Osteocyte (in vitro differentiated cells): ENCODE results near the gene ZFAND5. TPM values are rescaled to one million over a fixed set of nuclear protein-coding genes. Genes with fewer than 3 reads are reported as not detected.

Experiments used
- DNase-seq: peaks from one replicate; pipeline ENCODE4 v3.0.0; 2021; ENCODE audit warnings: mixed read lengths; ENCODE audit not compliant: unreplicated experiment; ENCODE audit errors: extremely low spot score
- H3K27ac Mint-ChIP-seq: one replicate; pipeline ENCODE4 v1.8.0; 2021; ENCODE audit warnings: mild to moderate bottlenecking, mixed read lengths; ENCODE audit not compliant: unreplicated experiment
- H3K27me3 Mint-ChIP-seq: one replicate; pipeline ENCODE4 v1.8.0; 2021; ENCODE audit warnings: mixed read lengths; ENCODE audit not compliant: unreplicated experiment
- H3K36me3 Mint-ChIP-seq: one replicate; pipeline ENCODE4 v1.8.0; 2021; ENCODE audit warnings: mixed read lengths; ENCODE audit not compliant: unreplicated experiment
- H3K4me1 Mint-ChIP-seq: one replicate; pipeline ENCODE4 v1.8.0; 2021; ENCODE audit warnings: mixed read lengths; ENCODE audit not compliant: unreplicated experiment
- H3K4me3 Mint-ChIP-seq: one replicate; pipeline ENCODE4 v1.8.0; 2021; ENCODE audit warnings: mild to moderate bottlenecking, moderate library complexity, mixed read lengths; ENCODE audit not compliant: unreplicated experiment
- H3K9me3 Mint-ChIP-seq: one replicate; pipeline ENCODE4 v1.8.0; 2021; ENCODE audit warnings: mixed read lengths; ENCODE audit not compliant: unreplicated experiment
- CTCF ChIP-seq: fragments of 200-600 bp; sonication (generic); IDR thresholded peaks from 2 replicates; pipeline ENCODE4 v1.5.0; 2021; ENCODE audit warnings: antibody characterized with exemption, mild to moderate bottlenecking, moderate library complexity
- total RNA-seq: library from RNA; stranded (reverse); gene quantifications from 2 replicates; pipeline ENCODE4 v1.2.1, GENCODE V29; 2021

The ZFAND5 gene
- total RNA-seq, 1 donor from 2014 or later = 233 TPM

- DNase-seq = no peak
- peaks cover 9% of the 10 kb centered on the region for H3K4me1 Mint-ChIP-seq
- H3K36me3 Mint-ChIP-seq = peaks cover 16% of the 10 kb centered on the region
- H3K27ac Mint-ChIP-seq = no peak overlapping the region
- no peak for TF ChIP-seq CTCF
- H3K27me3 Mint-ChIP-seq = no peaks in the 10 kb centered on the region
- no peak overlapping the region for H3K4me3 Mint-ChIP-seq
- H3K9me3 Mint-ChIP-seq = no peaks in the 10 kb centered on the region
These were observed 15.1 kb downstream of the ZFAND5 start for GRCh38 chr9:72349911-72350310.

- no peak for TF ChIP-seq CTCF
- H3K27ac Mint-ChIP-seq = no peak overlapping the region
- no peaks in the 10 kb centered on the region for H3K27me3 Mint-ChIP-seq
- H3K4me3 Mint-ChIP-seq = no peak overlapping the region
- no peak for DNase-seq
- H3K9me3 Mint-ChIP-seq = no peaks in the 10 kb centered on the region
- peaks cover 5% of the 10 kb centered on the region for H3K4me1 Mint-ChIP-seq
- H3K36me3 Mint-ChIP-seq = peaks cover 11% of the 10 kb centered on the region
These were observed 15.8 kb downstream of the ZFAND5 start for GRCh38 chr9:72349240-72349639.

GRCh38 chr9:72346333-72346732 is 18.7 kb downstream of the ZFAND5 start:
- Mint-ChIP-seq H3K4me3 (no peak overlapping the region), H3K36me3 (no peaks in the 10 kb centered on the region), H3K4me1 (no peaks in the 10 kb centered on the region), H3K27me3 (no peaks in the 10 kb centered on the region), H3K27ac (no peak overlapping the region), H3K9me3 (no peaks in the 10 kb centered on the region)
- TF ChIP-seq CTCF = no peak
- DNase-seq = no peak

- H3K4me1 Mint-ChIP-seq = no peaks in the 10 kb centered on the region
- H3K4me3 Mint-ChIP-seq = no peak overlapping the region
- no peak overlapping the region for H3K27ac Mint-ChIP-seq
- no peaks in the 10 kb centered on the region for H3K9me3 Mint-ChIP-seq
- H3K27me3 Mint-ChIP-seq = peaks cover 2% of the 10 kb centered on the region
- TF ChIP-seq CTCF = no peak
- no peak for DNase-seq
- H3K36me3 Mint-ChIP-seq = no peaks in the 10 kb centered on the region
These were observed 26.4 kb downstream of the ZFAND5 start for GRCh38 chr9:72338631-72339030.

- peaks cover 5% of the 10 kb centered on the region for H3K27me3 Mint-ChIP-seq
- no peaks in the 10 kb centered on the region for H3K36me3 Mint-ChIP-seq
- H3K4me1 Mint-ChIP-seq = no peaks in the 10 kb centered on the region
- TF ChIP-seq CTCF = no peak
- H3K9me3 Mint-ChIP-seq = no peaks in the 10 kb centered on the region
- no peak overlapping the region for H3K4me3 Mint-ChIP-seq
- no peak for DNase-seq
- H3K27ac Mint-ChIP-seq = no peak overlapping the region
These were observed 27.7 kb downstream of the ZFAND5 start for GRCh38 chr9:72337286-72337685.
